GM11168 (cell line): ENCODE data around the gene NUP133.

ENCODE experiments used
- in situ Hi-C: fragments of 300-500 bp; cut with MboI; formaldehyde crosslinking; loops from one replicate; pipeline ENCODE4 v1.12.0; 2022; ENCODE audit warnings: low sequenced_read_pairs; ENCODE audit not compliant: unreplicated experiment

Gene NUP133

GRCh38 chr1:229456016-229456415, 52.1 kb downstream of the NUP133 start:
- in situ Hi-C loops: no loop called here

GRCh38 chr1:229454056-229454455, 54.1 kb downstream of the NUP133 start:
- in situ Hi-C loops: no loop called here

- in situ Hi-C loops: no loop called here
These were observed 55.0 kb downstream of the NUP133 start for GRCh38 chr1:229452956-229453801.

- in situ Hi-C loops: no loop called here
These were observed 59.3 kb downstream of the NUP133 start for GRCh38 chr1:229448845-229449244.

- in situ Hi-C loops: no loop called here
These were observed 59.8 kb downstream of the NUP133 start for GRCh38 chr1:229448354-229448753.

- in situ Hi-C loops: no loop called here
These were observed 60.3 kb downstream of the NUP133 start for GRCh38 chr1:229447809-229448252.

GRCh38 chr1:229445828-229446227, 62.3 kb downstream of the NUP133 start:
- in situ Hi-C loops: no loop called here

- in situ Hi-C loops: no loop called here
These were observed 67.1 kb downstream of the NUP133 start for GRCh38 chr1:229440851-229441537.

- in situ Hi-C loops: no loop called here
These were observed 70.1 kb downstream of the NUP133 start for GRCh38 chr1:229438021-229438420.

- in situ Hi-C loops: no loop called here
These were observed 70.7 kb downstream of the NUP133 start for GRCh38 chr1:229437443-229437842.

- in situ Hi-C loops: no loop called here
These were observed 71.9 kb downstream of the NUP133 start for GRCh38 chr1:229436201-229436600.

- in situ Hi-C loops: no loop called here
These were observed 73.5 kb downstream of the NUP133 start for GRCh38 chr1:229434641-229435051.

- in situ Hi-C loops: no loop called here
These were observed 74.0 kb downstream of the NUP133 start, which contains the start of gene ACTA1 for GRCh38 chr1:229434005-229434640. TSS of gene ACTA1 (minus strand) at chr1:229434094. CDS start at chr1:229433115, 979 bp downstream.

GRCh38 chr1:229433364-229434004, 74.7 kb downstream of the NUP133 start:
- in situ Hi-C loops: no loop called here

GRCh38 chr1:229432905-229433304, 75.2 kb downstream of the NUP133 start:
- in situ Hi-C loops: no loop called here

- in situ Hi-C loops: no loop called here
These were observed 76.1 kb downstream of the NUP133 start for GRCh38 chr1:229432116-229432461.

- in situ Hi-C loops: no loop called here
These were observed 76.6 kb downstream of the NUP133 start for GRCh38 chr1:229431284-229432115.

- in situ Hi-C loops: no loop called here
These were observed 77.3 kb downstream of the NUP133 start for GRCh38 chr1:229430761-229431283.

GRCh38 chr1:229428256-229428655, 79.9 kb downstream of the NUP133 start:
- in situ Hi-C loops: no loop called here
